Measurements from ENCODE around the gene C15orf61.

GRCh38 chr15:67549736-67550135 lies 28.8 kb downstream of the C15orf61 start:
- TF ChIP-seq CTCF (IDR thresholded peaks at IDR 0.05) (no peak), POLR2A (IDR thresholded peaks at IDR 0.05) (no peak), EP300 (IDR thresholded peaks at IDR 0.05) (no peak)

Measured in tibial nerve (tissue), 4 donors.